GM12892 (cell line): ENCODE data around the gene ADH5.

Experiments used
- POLR2A ChIP-seq: IDR thresholded peaks from 2 replicates; pipeline ENCODE4 v1.6.1; 2011; ENCODE audit warnings: low read depth, low read length, control low read depth
- POLR2AphosphoS5 ChIP-seq: IDR thresholded peaks from 2 replicates; pipeline ENCODE4 v1.6.1; 2011; ENCODE audit warnings: low read depth, low read length, control low read depth
- TAF1 ChIP-seq: IDR thresholded peaks from 2 replicates; pipeline ENCODE4 v1.6.1; 2011; ENCODE audit warnings: low read depth, mild to moderate bottlenecking, control low read depth, low read length, borderline replicate concordance

GRCh38 chr4:99074816-99075215 is 13.8 kb downstream of the ADH5 start:
- TF ChIP-seq POLR2A (no peak), POLR2AphosphoS5 (no peak), TAF1 (no peak)
